ENCODE data around the gene RRAS2.

DNA sequence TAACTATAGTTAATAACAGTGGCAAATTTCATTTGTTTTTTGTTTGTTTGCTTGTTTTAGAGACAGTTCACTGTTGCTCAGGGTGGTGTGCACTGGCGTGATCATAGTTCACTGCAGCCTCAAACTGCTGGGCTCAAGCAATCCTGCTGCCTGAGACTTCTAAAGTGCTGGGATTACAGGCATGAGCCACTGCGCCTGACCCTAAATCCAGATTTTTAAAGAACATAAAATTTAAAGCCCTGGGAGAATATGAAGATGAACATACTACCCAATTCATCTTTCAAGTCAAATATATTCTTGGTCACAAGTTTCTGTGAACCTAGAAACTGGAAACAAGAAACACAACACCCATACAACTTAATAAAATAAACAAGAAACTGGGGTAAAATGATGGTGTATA, 28.1 kb downstream of the RRAS2 start:
- no peak for TF ChIP-seq POLR2A (IDR thresholded peaks at IDR 0.05)
- TF ChIP-seq, protein P1, sequence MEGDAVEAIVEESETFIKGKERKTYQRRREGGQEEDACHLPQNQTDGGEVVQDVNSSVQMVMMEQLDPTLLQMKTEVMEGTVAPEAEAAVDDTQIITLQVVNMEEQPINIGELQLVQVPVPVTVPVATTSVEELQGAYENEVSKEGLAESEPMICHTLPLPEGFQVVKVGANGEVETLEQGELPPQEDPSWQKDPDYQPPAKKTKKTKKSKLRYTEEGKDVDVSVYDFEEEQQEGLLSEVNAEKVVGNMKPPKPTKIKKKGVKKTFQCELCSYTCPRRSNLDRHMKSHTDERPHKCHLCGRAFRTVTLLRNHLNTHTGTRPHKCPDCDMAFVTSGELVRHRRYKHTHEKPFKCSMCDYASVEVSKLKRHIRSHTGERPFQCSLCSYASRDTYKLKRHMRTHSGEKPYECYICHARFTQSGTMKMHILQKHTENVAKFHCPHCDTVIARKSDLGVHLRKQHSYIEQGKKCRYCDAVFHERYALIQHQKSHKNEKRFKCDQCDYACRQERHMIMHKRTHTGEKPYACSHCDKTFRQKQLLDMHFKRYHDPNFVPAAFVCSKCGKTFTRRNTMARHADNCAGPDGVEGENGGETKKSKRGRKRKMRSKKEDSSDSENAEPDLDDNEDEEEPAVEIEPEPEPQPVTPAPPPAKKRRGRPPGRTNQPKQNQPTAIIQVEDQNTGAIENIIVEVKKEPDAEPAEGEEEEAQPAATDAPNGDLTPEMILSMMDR (IDR thresholded peaks at IDR 0.05) = no peak

Measured in adrenal gland (tissue), 5 donors.